Left forelimb (tissue), 1 donor: Measurements from ENCODE around the gene NANOS1.
A peak's percentile ranks its signal among the peaks of the same experiment; 100 is the strongest.

ENCODE experiments used
- DNase-seq: peaks from one replicate; pipeline ENCODE4 v3.0.0-alpha.2; 2018; ENCODE audit warnings: low spot score

NANOS1 gene

GRCh38 chr10:119060107-119060506 lies 30.6 kb downstream of the NANOS1 start:
- DNase-seq = no peak

- DNase-seq = no peak
Observed at GRCh38 chr10:119061352-119061751, 31.8 kb downstream of the NANOS1 start.

- DNase-seq = no peak
Observed at GRCh38 chr10:119061926-119062325, 32.4 kb downstream of the NANOS1 start.

- no peak for DNase-seq
Observed at GRCh38 chr10:119070395-119071165, 41.1 kb downstream of the NANOS1 start.

- no peak for DNase-seq
Observed at GRCh38 chr10:119073584-119073983, 44.1 kb downstream of the NANOS1 start.

- DNase-seq = no peak
Observed at GRCh38 chr10:119078422-119079179, 49.1 kb downstream of the NANOS1 start.

GRCh38 chr10:119079599-119080520 lies 50.3 kb downstream of the NANOS1 start:
- peak; percentile 82 for DNase-seq

GRCh38 chr10:119080521-119081259 lies 51.2 kb downstream of the NANOS1 start, which contains the start of gene EIF3A:
TSS of gene EIF3A (minus strand) at chr10:119080817. CDS start at chr10:119080676, 141 bp downstream.
- DNase-seq = peak; percentile 96
